ENCODE measurements around the gene KLHDC7B. TPM values are rescaled to one million over a fixed set of nuclear protein-coding genes. Genes with fewer than 3 reads are reported as not detected.
"Not testable (repeated sequence)": the region's sequence is repeated elsewhere in the genome, so short reads cannot be mapped to it uniquely, and the experiment has no call there.

The KLHDC7B gene
- total RNA-seq, 1 donor from 2014 or later, result 0.32 TPM

GRCh38 chr22:50518606-50519005 lies 27.1 kb upstream of the KLHDC7B start:
- Histone ChIP-seq H3K27me3 (ENCODE audit: insufficient read depth, low read length) (no peaks in the 10 kb centered on the region), H3K9ac (ENCODE audit: low read length) (no peak overlapping the region), H3K27ac (ENCODE audit: low read depth, low read length) (no peak overlapping the region), H3K4me1 (ENCODE audit: insufficient read depth, low read length) (no peaks in the 10 kb centered on the region), H2AFZ (ENCODE audit: low read depth, low read length) (no peak overlapping the region), H3K9me3 (ENCODE audit: insufficient read depth, low read depth, low read length) (no peaks in the 10 kb centered on the region), H3K4me3 (ENCODE audit: insufficient read depth, low read depth, low read length) (no peak overlapping the region), H3K4me2 (ENCODE audit: low read length) (no peak overlapping the region), H4K20me1 (ENCODE audit: insufficient read depth, low read length) (peaks cover 38% of the 10 kb centered on the region), H3K36me3 (ENCODE audit: insufficient read depth, low read length) (no peaks in the 10 kb centered on the region), H3K79me2 (ENCODE audit: insufficient read depth, low read length) (peaks cover 43% of the 10 kb centered on the region)
- H3K27me3 Mint-ChIP-seq (ENCODE audit: low read depth, unreplicated experiment), result no peaks in the 10 kb centered on the region
- no peak overlapping the region for H3K4me3 Mint-ChIP-seq (ENCODE audit: unreplicated experiment)
- H3K36me3 Mint-ChIP-seq (ENCODE audit: low read depth, unreplicated experiment), result peaks cover 11% of the 10 kb centered on the region
- no peak for DNase-seq (ENCODE audit: low read depth)
- TF ChIP-seq EZH2 (IDR thresholded peaks at IDR 0.05; ENCODE audit: insufficient read depth, low read length), result no peak
- no peak for TF ChIP-seq CTCF (IDR thresholded peaks at IDR 0.05; ENCODE audit: insufficient read depth, low read depth, low read length)
- H3K27ac Mint-ChIP-seq (ENCODE audit: unreplicated experiment), result no peak overlapping the region
- no peaks in the 10 kb centered on the region for H3K4me1 Mint-ChIP-seq (ENCODE audit: low read depth, unreplicated experiment)
- no peaks in the 10 kb centered on the region for H3K9me3 Mint-ChIP-seq (ENCODE audit: unreplicated experiment)
- FAIRE-seq, result no peak

- Histone ChIP-seq H2AFZ (ENCODE audit: low read depth, low read length) (no peak overlapping the region), H3K4me2 (ENCODE audit: low read length) (no peak overlapping the region), H3K9me3 (ENCODE audit: insufficient read depth, low read depth, low read length) (no peaks in the 10 kb centered on the region), H3K27me3 (ENCODE audit: insufficient read depth, low read length) (no peaks in the 10 kb centered on the region), H3K9ac (ENCODE audit: low read length) (no peak overlapping the region), H3K4me1 (ENCODE audit: insufficient read depth, low read length) (peaks cover 4% of the 10 kb centered on the region), H3K36me3 (ENCODE audit: insufficient read depth, low read length) (no peaks in the 10 kb centered on the region), H3K27ac (ENCODE audit: low read depth, low read length) (no peak overlapping the region), H3K4me3 (ENCODE audit: insufficient read depth, low read depth, low read length) (no peak overlapping the region), H4K20me1 (ENCODE audit: insufficient read depth, low read length) (peaks cover 42% of the 10 kb centered on the region), H3K79me2 (ENCODE audit: insufficient read depth, low read length) (peaks cover 44% of the 10 kb centered on the region)
- Mint-ChIP-seq H3K36me3 (ENCODE audit: low read depth, unreplicated experiment) (peaks cover 11% of the 10 kb centered on the region), H3K27ac (ENCODE audit: unreplicated experiment) (no peak overlapping the region), H3K4me3 (ENCODE audit: unreplicated experiment) (no peak overlapping the region), H3K4me1 (ENCODE audit: low read depth, unreplicated experiment) (no peaks in the 10 kb centered on the region), H3K27me3 (ENCODE audit: low read depth, unreplicated experiment) (no peaks in the 10 kb centered on the region), H3K9me3 (ENCODE audit: unreplicated experiment) (no peaks in the 10 kb centered on the region)
- no peak for FAIRE-seq
- TF ChIP-seq EZH2 (IDR thresholded peaks at IDR 0.05; ENCODE audit: insufficient read depth, low read length) (no peak), CTCF (IDR thresholded peaks at IDR 0.05; ENCODE audit: insufficient read depth, low read depth, low read length) (no peak)
- DNase-seq (ENCODE audit: low read depth), result no peak
Observed at GRCh38 chr22:50519151-50519550, 26.5 kb upstream of the KLHDC7B start.

GRCh38 chr22:50520184-50520583 lies 25.5 kb upstream of the KLHDC7B start:
- not testable (repeated sequence) for H3K4me3 Mint-ChIP-seq (ENCODE audit: unreplicated experiment); H3K4me3 ChIP-seq (ENCODE audit: insufficient read depth, low read depth, low read length); H3K36me3 ChIP-seq (ENCODE audit: insufficient read depth, low read length); H3K9me3 Mint-ChIP-seq (ENCODE audit: unreplicated experiment); H3K4me2 ChIP-seq (ENCODE audit: low read length); H3K27ac ChIP-seq (ENCODE audit: low read depth, low read length); H3K27ac Mint-ChIP-seq (ENCODE audit: unreplicated experiment); H2AFZ ChIP-seq (ENCODE audit: low read depth, low read length); H3K27me3 Mint-ChIP-seq (ENCODE audit: low read depth, unreplicated experiment); H3K9ac ChIP-seq (ENCODE audit: low read length); H3K36me3 Mint-ChIP-seq (ENCODE audit: low read depth, unreplicated experiment); H3K9me3 ChIP-seq (ENCODE audit: insufficient read depth, low read depth, low read length); H3K27me3 ChIP-seq (ENCODE audit: insufficient read depth, low read length); FAIRE-seq; DNase-seq (ENCODE audit: low read depth); H3K4me1 Mint-ChIP-seq (ENCODE audit: low read depth, unreplicated experiment)
- peaks cover 44% of the 10 kb centered on the region for H3K79me2 ChIP-seq (ENCODE audit: insufficient read depth, low read length)
- peaks cover 13% of the 10 kb centered on the region for H3K4me1 ChIP-seq (ENCODE audit: insufficient read depth, low read length)
- H4K20me1 ChIP-seq (ENCODE audit: insufficient read depth, low read length), result peaks cover 39% of the 10 kb centered on the region

Data from astrocyte (in vitro differentiated cells and primary cell).